HepG2 (cell line): Measurements from ENCODE around the gene SLC22A31. TPM values are rescaled to one million over a fixed set of nuclear protein-coding genes. Genes with fewer than 3 reads are reported as not detected.

Experiments used
- HMGA1 ChIP-seq: sonication (generic); formaldehyde crosslinking; conservative IDR thresholded peaks from 2 replicates; pipeline ENCODE4 v1.4.0; 2020; ENCODE audit warnings: missing genetic modification reagents
- ISL2 ChIP-seq: sonication (generic); formaldehyde crosslinking; IDR thresholded peaks from 2 replicates; pipeline ENCODE4 v1.5.0; 2020; ENCODE audit warnings: missing genetic modification reagents
- NFYC ChIP-seq: IDR thresholded peaks from 2 replicates; pipeline ENCODE4 v1.6.1; 2016; ENCODE audit warnings: missing genetic modification reagents, missing compliant biosample characterization
- RBM22 ChIP-seq: fragments of 200-400 bp; formaldehyde crosslinking; optimal IDR thresholded peaks from 2 replicates; pipeline ENCODE3; 2017; ENCODE audit warnings: mild to moderate bottlenecking, low read length, moderate library complexity
- RFX1 ChIP-seq: fragments of 450-650 bp; IDR thresholded peaks from 2 replicates; pipeline ENCODE4 v1.6.1; 2017
- RFXAP ChIP-seq: sonication (generic); formaldehyde crosslinking; IDR thresholded peaks from 2 replicates; pipeline ENCODE4 v1.4.0; 2020; ENCODE audit warnings: missing genetic modification reagents, borderline replicate concordance
- SCMH1 ChIP-seq: sonication (generic); formaldehyde crosslinking; IDR thresholded peaks from 2 replicates; pipeline ENCODE4 v1.9.0; 2021; ENCODE audit warnings: missing genetic modification reagents, mild to moderate bottlenecking, borderline replicate concordance
- TIGD3 ChIP-seq: sonication (generic); formaldehyde crosslinking; IDR thresholded peaks from 2 replicates; pipeline ENCODE4 v1.5.1; 2020; ENCODE audit warnings: mild to moderate bottlenecking, missing genetic modification reagents, borderline replicate concordance
- YY1 ChIP-seq: IDR thresholded peaks from 2 replicates; pipeline ENCODE4 v1.6.1; 2011; ENCODE audit warnings: low read length, low read depth, moderate library complexity, mild to moderate bottlenecking; ENCODE audit not compliant: insufficient read depth, insufficient replicate concordance
- ZNF207 ChIP-seq: fragments of 450-650 bp; IDR thresholded peaks from 2 replicates; pipeline ENCODE4 v1.6.1; 2016; ENCODE audit warnings: antibody characterized with exemption, borderline replicate concordance
- ZNF318 ChIP-seq: sonication (generic); formaldehyde crosslinking; IDR thresholded peaks from 2 replicates; pipeline ENCODE4 v1.4.0; 2020; ENCODE audit warnings: mild to moderate bottlenecking, missing genetic modification reagents
- ZNF547 ChIP-seq: sonication (generic); formaldehyde crosslinking; IDR thresholded peaks from 2 replicates; pipeline ENCODE4 v1.5.1; 2020; ENCODE audit warnings: mild to moderate bottlenecking, missing genetic modification reagents
- ZNF761 ChIP-seq: sonication (generic); formaldehyde crosslinking; conservative IDR thresholded peaks from 2 replicates; pipeline ENCODE4 v1.4.0; 2020; ENCODE audit warnings: mild to moderate bottlenecking, missing genetic modification reagents
- ZNF800 ChIP-seq: sonication (generic); formaldehyde crosslinking; IDR thresholded peaks from 2 replicates; pipeline ENCODE4 v1.4.0; 2020; ENCODE audit warnings: missing genetic modification reagents
- polyA plus RNA-seq, 8 experiments: library from polyadenylated mRNA; depleted of rRNA in 3 of 8; stranded (reverse) in 7 of 8; unstranded in 1 of 8; fragments of >200 nt; fragmentation: Illumina TruSeq in 4 of 8; extraction: Trizol in 4 of 8; gene quantifications; 2 replicates each; pipeline versions ENCODE4 v1.2.1 to v1.2.3, GENCODE V29; 2011 to 2016; ENCODE audit warnings: low read depth in 4 of 8, missing spikeins in 1 of 8, mixed read lengths in 1 of 8; ENCODE audit not compliant: insufficient read depth in 1 of 8
- total RNA-seq, 5 experiments: library from RNA; depleted of rRNA; stranded (reverse); fragments of >200 nt; fragmentation: Illumina TruSeq; extraction: Trizol; gene quantifications; 2 replicates each; pipeline ENCODE4 v1.2.3, GENCODE V29; 2016; ENCODE audit warnings: low read depth in 1 of 5
- TF ChIP-seq, protein P1 (sequence below): IDR thresholded peaks from 2 replicates; pipeline ENCODE4 v1.6.1; 2012; ENCODE audit warnings: inconsistent platforms
- TF ChIP-seq, protein P2 (sequence below): sonication (generic); formaldehyde crosslinking; IDR thresholded peaks from 2 replicates; pipeline ENCODE4 v1.4.0; 2020; ENCODE audit warnings: missing genetic modification reagents, mild to moderate bottlenecking, borderline replicate concordance

Gene SLC22A31
- total and polyA plus RNA-seq, 2 of the 13 experiments (the other 11 are each of a cell fraction or from before 2014, with no cell fraction given), result 67.3 to 83.3 TPM

GRCh38 chr16:89159066-89159849, 41.1 kb downstream of the SLC22A31 start (continued):
- peak; percentile 88 for TF ChIP-seq ZNF800 (CRISPR knock-in tag)
- TF ChIP-seq YY1, result no peak
- no peak for TF ChIP-seq ISL2 (CRISPR knock-in tag)
- TF ChIP-seq RBM22, result no peak
- TF ChIP-seq, protein P1, sequence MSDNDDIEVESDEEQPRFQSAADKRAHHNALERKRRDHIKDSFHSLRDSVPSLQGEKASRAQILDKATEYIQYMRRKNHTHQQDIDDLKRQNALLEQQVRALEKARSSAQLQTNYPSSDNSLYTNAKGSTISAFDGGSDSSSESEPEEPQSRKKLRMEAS, result peak; percentile 96
- TF ChIP-seq TIGD3, result no peak
- no peak for TF ChIP-seq RFXAP (CRISPR knock-in tag)
- TF ChIP-seq ZNF318 (CRISPR knock-in tag), result peak; percentile 84; the same call in 1 of the 2 replicates
- TF ChIP-seq HMGA1 (CRISPR knock-in tag), result no peak
- TF ChIP-seq ZNF547, result peak; percentile 98
- no peak for TF ChIP-seq RFX1
- TF ChIP-seq, protein P2, sequence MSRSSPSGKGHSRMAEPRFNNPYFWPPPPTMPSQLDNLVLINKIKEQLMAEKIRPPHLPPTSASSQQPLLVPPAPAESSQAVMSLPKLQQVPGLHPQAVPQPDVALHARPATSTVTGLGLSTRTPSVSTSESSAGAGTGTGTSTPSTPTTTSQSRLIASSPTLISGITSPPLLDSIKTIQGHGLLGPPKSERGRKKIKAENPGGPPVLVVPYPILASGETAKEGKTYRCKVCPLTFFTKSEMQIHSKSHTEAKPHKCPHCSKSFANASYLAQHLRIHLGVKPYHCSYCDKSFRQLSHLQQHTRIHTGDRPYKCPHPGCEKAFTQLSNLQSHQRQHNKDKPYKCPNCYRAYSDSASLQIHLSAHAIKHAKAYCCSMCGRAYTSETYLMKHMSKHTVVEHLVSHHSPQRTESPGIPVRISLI (CRISPR knock-in tag), result peak; percentile 68; the same call in 1 of the 2 replicates
- no peak for TF ChIP-seq SCMH1
- TF ChIP-seq NFYC (CRISPR knock-in tag), result 0 out of 2 replicates have a peak, but pooled peaks have one; percentile 31
- TF ChIP-seq ZNF207, result no peak
- TF ChIP-seq ZNF761 (CRISPR knock-in tag), result peak; percentile 51; the same call in 1 of the 2 replicates
